Activated gamma-delta T cell (primary cell): Measurements from ENCODE around the gene WDR3.
"Not testable (repeated sequence)": the region's sequence is repeated elsewhere in the genome, so short reads cannot be mapped to it uniquely, and the experiment has no call there.

Source experiments
- DNase-seq: peaks from one replicate; lab custom pipeline; 2025; lab: John Stamatoyannopoulos, UW
- total RNA-seq, 2 donors: gene quantifications; one replicate each; lab custom pipeline; 2026; lab: John Stamatoyannopoulos, UW

The WDR3 gene
- total RNA-seq = 60.1 to 81.6 reads per million in 2 donors

DNA sequence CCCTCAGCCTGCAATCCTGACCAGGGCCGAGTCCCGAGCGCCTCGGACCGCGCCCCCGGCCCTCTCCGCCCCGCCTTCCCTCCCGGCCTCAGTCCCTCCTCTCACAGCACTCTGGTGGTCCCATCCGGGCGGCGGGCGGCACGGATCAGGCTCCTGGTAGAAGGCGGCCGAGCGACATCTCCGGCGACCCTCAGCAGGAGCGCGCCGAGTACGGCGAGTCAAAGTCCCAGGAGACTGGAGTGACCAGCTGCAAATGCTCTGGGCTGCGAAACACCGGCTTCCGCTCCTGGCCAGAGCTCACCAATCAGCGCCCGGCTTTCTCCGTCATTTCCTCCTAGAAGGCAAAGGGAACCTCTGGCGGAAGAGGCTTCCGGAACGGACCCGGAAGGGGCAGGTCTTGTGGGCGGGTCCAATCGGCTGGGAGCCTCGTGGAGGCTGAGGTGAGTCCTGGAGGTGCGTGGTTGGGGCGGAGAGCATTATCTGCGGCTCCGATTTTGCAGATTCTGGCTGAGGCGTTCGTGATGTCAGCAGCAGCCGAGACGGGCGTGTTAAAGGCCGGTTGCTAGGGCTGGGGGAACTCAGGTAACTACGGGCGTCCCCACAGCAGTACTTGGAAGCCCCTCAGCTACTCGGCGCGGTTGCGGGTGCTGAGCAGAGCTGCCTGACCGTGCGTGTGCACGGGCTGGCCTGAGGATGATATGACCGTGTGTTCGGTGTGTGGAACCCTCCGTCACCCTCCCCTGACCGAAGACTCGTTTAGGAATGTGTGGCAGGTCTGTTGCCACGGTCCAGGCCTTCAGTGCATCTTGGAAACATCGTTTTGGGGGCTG is at the start of gene WDR3, which contains the start of gene GDAP2:
TSS of gene WDR3 (plus strand) at position 397 of the 830 bp plus-strand sequence. CDS start 3,581 bp downstream, outside the sequence.
TSS of gene GDAP2 (minus strand) at position 279 of the 830 bp plus-strand sequence. CDS start 9,264 bp downstream, outside the sequence.
- peak; percentile 73 for DNase-seq

DNA sequence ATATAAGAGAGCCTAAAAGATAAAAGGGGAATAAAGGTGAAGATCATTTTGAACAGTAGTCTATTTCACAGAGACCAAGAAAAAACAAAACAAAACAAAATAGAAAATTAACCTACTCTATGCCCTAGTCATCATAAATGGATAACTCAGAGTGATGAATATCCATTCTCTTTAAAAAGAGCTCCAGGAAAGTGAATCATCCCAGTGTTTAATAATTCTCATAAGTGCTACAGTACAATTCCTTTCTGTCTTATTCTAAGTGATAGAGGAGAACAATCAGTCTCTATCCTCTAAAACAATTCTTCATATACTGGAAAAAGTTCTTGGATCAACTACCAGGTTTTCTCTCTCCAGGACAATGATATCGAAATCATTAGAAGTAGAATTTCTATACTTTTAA is 45.9 kb upstream of the WDR3 start:
- no peak for DNase-seq

DNA sequence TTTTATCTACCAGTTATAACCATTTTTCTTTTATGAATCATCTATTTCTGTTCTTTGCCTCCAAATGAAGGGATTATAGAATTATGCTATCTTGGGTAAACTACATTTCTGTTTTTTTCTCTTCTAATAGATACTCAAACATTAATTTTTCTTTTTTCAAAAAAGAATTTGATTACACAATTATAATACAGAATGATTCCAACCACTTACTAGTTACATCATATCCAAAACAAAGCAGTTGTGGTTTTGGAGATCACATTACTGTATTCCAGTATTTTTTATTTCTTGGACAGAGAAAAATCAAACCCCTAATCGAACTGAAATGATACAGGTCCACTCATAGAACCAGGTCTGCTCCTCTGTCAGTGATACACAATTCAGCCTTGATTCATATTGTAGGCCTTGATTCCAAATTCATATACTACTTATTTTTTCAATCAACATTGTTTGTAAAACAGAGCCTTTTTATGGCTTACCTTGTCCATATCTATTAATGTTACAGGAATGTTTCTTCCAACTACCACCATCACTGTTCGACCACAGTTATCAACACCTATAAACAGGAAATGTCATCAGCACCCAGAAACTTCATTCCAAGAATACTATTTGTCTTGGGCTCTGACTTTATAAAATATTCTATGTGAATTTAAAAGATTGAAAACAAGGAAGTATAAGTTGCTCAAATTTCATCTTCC is 43.3 kb upstream of the WDR3 start:
- DNase-seq = no peak

DNA sequence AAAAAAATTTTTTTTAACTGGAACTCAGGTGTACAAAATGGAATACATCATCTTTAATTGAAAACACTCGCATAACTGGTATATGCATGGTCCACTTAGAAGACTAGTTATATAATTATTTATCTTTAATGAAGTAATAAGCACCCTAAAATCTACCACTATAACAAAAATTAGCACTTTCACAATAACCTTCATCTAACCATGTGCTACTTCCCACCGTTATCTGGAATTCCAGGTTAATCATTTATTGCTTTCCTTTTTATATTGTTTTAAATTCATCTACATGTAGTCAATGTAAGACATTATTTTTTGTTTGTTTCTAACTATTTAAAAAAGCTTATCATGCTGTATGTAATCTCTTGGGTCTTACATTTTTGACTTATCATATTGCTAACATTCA is 39.1 kb upstream of the WDR3 start:
- DNase-seq = no peak

DNA sequence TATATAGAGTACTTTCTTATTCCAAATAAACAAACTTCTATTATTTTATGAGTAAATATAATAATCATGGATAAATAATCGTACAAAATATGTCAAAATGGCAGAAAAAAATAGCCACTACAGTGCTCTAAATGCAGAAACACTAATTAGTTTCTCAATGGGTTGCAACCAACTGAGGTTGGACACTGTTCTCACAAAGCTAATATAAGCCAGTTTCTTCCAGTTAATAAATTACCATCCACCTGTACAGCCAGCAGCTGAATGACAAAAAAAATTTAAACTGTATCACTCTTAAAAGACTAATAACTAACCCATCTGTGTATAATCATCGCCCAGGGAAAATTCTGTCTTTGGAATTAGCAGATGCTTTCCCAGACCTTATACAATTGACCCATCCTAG is 37.0 kb upstream of the WDR3 start:
- DNase-seq = no peak

DNA sequence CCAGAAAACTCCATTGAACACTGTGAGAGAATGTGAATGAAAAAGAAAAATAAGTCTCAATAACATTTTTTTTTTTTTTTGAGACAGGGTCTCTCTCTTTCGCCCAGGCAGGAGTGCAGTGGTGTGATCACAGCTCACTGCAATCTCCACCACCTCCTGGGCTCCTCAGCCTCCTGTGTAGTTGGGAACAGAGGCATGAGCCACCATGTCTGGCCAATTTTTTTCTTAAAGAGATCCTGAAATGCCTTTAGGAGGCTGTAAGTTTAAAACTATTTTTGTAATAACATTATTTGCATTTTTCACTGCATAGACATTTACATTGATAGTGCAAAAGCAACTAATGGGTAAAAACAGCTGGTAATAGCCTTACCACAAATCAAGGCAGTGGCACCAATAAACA is 35.5 kb upstream of the WDR3 start:
- no peak for DNase-seq

DNA sequence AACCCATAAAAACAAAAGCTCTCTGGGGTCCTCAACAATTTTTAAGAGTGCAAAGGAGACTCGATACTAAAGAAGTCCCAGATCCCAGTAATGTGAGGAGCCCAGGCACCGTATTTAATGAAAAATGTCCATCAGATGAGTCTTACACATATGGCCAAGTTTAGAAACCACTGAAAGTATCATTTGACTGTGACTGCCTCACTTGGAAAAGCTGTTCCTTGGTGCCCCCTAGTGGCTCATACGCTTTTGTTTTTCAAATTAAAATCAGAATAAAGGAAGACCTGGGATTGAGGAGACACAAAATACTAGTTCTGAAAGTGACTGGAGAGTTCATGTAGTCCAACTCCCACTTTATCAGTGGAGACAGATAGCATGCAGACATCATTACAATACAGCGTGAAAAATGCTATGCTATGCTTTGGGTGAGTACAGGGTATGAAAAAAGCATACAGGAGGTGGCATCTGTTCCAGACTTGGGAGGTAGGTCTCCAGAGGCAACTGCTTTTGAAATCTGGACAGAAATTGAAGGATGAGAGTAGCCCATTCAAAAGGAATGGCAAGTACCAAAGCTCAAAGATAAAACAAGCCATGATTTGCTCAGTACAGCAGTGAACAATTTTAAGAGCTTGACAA is 33.9 kb upstream of the WDR3 start:
- no peak for DNase-seq

DNA sequence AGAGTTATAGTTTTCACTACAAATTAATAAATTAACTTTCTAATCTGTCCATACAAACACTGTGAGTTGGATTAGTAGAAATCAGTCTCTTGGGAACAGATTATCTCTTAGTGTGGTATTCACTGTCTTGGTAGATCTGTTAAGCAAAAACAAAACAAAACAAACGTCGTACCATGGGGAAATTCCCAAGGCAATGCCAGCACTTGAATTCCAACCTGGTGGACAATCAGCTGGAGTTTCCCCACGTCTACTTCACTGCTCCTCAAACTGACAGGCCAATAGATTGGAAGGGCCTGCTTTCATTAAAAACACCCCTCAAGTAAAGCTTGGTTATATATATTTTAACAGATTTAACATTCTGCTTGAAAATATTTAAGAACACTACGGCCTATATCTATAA is 32.0 kb upstream of the WDR3 start:
- DNase-seq = no peak

DNA sequence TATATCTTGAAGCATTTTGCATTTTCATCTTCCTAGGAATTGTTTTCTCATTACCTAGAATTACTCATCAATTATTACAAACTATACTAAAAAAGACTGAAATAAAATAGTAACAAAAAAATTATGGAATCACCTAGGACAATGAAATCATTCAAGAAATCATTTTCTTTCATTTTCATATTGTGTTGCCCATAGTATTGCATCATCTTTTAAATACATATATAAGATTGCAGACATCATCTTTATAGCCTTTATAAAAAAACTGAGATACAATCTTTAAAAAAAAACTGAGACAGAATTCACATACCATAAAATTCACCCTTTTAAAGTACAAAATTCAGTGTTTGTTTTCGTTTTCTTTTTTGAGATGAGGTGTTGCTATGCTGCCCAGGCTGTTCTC is 29.7 kb upstream of the WDR3 start:
- no peak for DNase-seq

DNA sequence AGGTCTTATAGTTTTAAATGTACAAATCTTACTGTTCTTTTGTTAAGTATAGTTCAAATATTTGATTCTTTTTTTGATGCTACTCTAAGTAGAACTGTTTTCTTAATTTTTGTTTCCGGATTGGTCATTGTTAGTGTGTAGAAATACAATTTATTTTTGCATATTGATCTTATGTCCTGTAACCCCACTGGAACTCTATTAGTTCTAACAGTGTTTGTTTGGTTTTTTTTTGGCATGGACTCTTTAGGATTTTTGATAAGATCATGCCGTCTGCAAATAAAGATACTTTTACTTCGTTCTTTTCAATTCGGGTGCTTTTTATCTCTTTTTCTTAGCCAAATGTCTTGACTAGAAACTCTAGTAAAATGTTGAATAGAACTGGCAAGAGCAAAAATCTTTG is 26.6 kb upstream of the WDR3 start:
- DNase-seq = no peak

DNA sequence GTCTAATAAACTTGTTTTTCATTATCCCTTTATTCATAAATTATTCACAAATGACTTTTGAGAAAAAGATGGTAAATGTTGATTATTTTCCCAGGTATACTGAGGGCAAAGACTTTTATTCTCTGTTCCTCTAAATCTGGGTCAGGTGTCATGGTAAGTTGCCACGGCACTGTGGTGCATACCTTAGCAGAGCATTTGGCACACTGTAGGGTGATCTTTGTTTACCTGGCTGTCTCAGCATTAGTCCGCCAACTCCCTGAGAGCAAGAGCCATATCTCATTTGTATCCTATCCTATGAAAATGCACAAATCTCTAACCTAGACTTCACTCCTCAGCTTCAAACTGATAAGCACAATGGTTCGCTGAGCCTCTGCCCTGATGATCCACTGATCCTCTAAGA is 25.1 kb upstream of the WDR3 start:
- no peak for DNase-seq

DNA sequence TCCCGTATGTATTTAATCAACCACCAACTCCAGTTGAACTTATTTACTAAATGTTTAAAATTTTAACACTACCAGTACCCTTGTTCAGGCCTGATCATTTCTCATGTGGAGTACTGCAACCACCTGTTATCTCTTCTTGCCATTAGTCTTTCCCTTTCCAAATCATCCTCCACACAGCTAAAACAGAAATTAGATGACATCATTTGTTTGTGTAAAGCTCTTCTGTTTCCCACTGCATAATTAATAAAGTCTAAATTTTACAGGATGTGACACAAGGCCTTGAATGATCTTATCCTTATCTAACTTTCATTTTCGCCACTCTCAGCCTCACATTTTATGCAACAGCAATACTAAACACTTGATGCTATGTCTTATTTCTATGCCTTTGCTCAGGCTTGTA is 24.5 kb upstream of the WDR3 start:
- no peak for DNase-seq

DNA sequence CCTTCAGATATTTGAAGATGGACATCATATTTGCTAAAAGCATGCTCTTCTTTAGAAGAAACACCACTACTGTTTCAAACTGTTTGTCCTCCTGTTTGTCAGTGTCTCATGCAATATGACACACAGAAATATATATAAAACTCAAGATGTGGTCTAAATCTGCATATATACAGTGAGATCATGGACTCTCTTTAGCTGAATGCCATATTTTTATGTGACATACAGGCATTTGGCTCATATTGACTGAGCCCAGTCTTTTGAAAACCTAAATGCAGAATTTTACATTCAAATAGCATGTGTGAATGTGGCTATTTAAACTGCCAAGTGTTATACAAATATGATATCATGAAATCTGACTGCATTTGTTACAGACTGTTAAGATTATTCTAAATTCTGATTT is 18.5 kb upstream of the WDR3 start:
- DNase-seq = no peak

DNA sequence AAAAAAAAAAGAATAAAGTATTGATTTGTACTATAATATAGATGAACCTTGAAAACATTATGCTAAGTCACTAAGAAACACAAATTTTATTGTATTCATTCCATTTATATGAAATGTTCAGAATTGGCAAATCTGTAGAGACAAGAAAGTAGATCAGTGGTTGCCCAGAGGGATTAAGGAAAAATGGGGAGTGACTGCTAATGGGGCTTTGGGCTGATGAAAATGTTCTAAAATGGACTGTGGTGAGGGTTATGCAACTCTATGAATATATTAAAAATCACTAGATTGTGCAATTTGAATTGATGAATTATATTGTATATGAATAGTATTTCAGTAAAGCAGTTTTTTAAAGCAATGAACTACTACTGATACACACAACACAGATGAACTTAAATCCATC is 10.2 kb upstream of the WDR3 start:
- DNase-seq = no peak

DNA sequence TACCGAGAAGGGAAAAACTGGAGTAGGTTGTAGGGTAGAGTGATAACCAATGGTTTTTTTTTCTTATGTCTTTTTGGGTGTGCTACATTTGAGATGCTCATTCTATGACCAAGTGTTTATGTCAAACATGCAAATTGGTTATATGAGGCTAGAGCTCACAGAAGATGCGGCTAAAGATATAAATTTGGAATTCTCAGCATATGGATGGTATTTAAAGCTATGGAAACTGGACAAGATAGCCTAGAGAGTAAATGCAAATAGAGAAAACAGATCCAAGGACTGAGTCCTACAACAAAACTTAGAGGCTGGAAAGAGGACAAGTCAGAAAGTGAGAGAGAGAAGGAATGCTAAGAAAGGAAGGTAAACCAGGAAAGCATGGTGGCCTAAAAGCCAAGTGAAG is 7.5 kb upstream of the WDR3 start:
- no peak for DNase-seq

DNA sequence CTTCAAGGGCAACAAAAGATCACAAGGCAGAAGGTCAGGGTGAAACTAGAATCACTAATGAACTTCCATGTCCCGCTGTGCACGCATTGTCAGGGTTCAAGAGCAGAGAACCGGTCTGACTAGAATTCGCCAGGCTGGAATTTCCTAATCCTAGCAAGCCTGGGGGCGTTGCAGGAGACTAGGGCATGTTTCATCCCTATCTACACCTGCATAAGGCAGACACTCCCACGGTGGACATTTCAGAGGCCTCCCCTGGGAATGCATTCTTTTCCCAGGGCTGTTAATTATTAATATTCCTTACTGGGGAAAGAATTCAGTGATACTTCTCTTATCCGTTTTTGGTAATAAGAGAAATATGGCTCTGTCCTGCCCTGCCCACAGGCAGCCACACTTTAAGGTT is 6.8 kb upstream of the WDR3 start:
- DNase-seq = not testable (repeated sequence)

DNA sequence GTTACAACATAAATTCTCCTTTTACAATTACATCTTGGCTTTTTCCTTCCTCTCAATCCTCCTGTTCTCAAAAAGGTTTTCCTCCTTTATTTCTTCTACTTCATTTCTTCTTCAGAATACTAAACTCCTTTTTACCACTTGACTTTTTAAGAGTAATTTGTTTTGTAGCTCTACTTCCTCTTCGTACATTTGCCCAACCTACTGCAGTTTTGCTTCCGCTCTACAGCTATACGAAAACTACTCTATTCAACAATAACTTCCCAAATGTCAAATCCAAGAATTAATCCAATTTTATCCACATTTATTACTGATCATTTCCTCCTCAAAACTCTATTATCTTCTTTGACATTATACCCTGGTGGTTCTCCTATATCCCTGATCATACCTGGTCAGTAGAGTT is 3.6 kb upstream of the WDR3 start:
- DNase-seq = no peak

DNA sequence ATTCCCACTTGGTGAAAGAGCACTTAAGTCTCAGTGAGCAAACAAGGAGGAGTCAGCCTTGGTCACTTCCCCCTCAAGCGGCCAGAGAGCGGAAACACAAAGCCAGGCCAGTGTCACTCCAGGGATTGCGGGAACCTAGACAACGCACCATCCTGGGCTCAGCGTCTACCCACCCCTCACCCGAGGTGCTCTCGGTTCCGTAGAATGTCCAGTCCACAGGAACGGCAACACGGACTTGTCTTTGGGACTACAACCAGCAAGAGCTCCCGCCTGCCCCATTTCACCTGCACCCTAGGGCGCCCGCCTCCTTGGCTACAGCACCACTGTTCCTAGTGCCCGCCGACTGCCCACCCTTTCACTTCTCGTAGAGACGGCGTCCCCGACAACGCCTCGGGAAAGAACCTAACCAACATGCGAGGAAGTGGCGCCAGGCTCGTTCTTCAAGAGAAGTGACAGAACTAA is 627 bp upstream of the WDR3 start:
- peak; percentile 30 for DNase-seq

DNA sequence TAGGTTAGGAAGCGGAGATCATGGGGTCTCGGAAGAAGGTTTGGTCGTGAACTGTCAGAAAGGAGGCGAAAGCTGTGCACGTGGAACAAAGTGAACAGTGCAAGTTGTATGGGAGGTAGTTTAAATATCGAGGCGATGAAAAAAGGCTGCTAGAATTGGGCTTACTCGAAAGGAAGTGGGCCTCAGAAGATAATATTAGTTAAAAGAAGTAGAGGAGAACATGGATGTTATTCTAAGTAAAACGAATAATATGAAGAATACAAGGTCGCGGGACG is 571 bp downstream of the WDR3 start:
- DNase-seq = no peak

DNA sequence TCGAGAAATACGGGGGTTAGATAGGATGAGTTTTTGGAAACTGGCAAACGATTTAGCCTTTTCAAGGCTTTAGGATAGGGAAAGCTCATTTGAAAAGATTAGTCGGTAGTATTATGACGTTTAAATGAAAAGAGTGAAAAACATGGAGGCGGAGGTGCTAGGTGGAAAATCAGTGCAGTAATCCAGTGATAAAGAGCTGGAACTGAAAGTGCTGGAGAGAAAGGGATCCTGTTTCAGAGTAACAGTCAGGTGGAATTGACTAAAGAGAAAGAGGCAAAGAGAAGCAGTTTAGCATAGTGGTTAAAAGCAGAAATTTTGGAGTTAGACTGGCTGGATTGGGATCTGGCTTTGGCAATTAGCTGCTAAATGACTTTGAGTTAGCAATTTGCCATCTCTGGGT is 945 bp downstream of the WDR3 start:
- DNase-seq = no peak

DNA sequence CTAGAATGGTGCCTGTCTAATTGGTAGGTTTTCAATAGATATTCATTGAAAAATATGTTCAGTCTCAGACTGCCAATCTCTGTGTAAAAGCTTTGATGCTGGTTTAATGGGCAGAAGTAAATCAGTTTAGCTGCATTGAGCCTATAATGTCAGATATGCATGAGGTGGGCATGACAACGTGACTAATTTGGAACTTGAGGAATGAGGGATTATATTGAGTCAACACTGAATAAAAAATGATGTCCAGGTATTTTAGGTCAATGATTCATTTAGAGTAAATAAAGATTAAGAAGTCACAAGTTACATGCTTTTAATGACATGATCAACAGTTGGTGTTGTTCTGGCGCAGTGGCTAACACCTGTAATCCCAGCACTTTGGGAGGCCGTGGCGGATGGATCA is 3.0 kb downstream of the WDR3 start:
- no peak for DNase-seq

DNA sequence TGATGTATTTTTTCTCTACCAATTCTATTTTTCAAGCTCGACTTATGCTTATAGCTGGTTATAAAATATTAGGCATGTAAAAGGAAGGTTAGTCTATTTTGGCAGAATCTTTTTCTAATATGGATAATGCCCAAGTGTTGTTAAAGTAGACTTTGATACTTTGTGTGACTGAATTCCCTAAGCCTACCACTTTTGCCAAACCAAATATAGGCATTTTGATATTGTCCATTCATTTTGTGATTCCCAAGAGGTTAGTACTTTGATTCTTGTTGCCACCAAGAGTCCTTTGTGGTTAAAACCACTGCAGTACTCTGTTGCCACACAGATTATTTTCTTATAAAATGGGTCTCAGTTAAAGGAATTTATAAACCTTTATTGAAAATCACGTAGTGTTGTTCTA is 4.2 kb downstream of the WDR3 start:
- DNase-seq = no peak

DNA sequence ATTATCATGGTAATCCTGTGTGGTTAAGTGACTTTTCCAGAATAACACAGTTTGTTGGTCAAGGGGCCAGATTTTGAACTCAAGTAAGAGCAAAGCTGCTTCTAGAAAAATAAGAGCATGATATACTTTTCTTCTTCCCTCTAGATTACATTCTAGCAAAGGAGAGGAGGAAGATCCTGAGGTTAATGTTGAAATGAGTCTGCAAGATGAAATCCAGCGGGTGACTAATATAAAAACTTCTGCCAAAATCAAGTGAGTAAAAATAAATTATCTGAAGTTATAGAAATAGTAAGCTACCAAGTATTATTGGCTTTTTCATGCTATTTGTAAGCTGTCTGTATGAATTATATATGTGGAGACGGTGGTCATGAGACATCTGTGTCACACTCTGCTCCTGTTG is 12.8 kb downstream of the WDR3 start:
- DNase-seq = no peak
